MM.1S (cell line): ENCODE data around the gene SFMBT1.

ENCODE experiments used
- DNase-seq: peaks from one replicate; pipeline ENCODE4 v3.0.0-alpha.2; 2015
- H2AFZ ChIP-seq: fragments of 300-600 bp; sonication (generic); 2 replicates; pipeline ENCODE4 v1.6.0; 2016; ENCODE audit warnings: antibody characterized with exemption, low read length
- H3F3A ChIP-seq: fragments of 300-600 bp; sonication (generic); 2 replicates; pipeline ENCODE4 v1.6.1; 2016; ENCODE audit warnings: mild to moderate bottlenecking, antibody characterized with exemption, low read length, moderate library complexity, mixed read lengths; ENCODE audit not compliant: insufficient read depth
- H3K27ac ChIP-seq: fragments of 300-600 bp; sonication (generic); 2 replicates; pipeline ENCODE4 v1.5.1; 2016; ENCODE audit warnings: mild to moderate bottlenecking, low read length
- H3K27me3 ChIP-seq: fragments of 300-600 bp; sonication (generic); replicated peaks from 2 replicates; pipeline ENCODE4 v1.6.0; 2016; ENCODE audit warnings: low read length; ENCODE audit not compliant: insufficient read depth
- H3K36me3 ChIP-seq: fragments of 300-600 bp; sonication (generic); replicated peaks from 2 replicates; pipeline ENCODE4 v1.6.1; 2016; ENCODE audit warnings: mild to moderate bottlenecking, low read length, mixed read lengths; ENCODE audit not compliant: insufficient read depth
- H3K4me1 ChIP-seq: fragments of 300-600 bp; sonication (generic); 2 replicates; pipeline ENCODE4 v1.6.1; 2016; ENCODE audit warnings: low read length, mixed read lengths
- H3K4me2 ChIP-seq: fragments of 300-600 bp; sonication (generic); 2 replicates; pipeline ENCODE4 v1.6.0; 2016; ENCODE audit warnings: low read depth, low read length
- H3K4me3 ChIP-seq: fragments of 300-600 bp; sonication (generic); 2 replicates; pipeline ENCODE4 v1.5.1; 2016; ENCODE audit warnings: low read length, mixed read lengths
- H3K79me2 ChIP-seq: fragments of 300-600 bp; sonication (generic); 2 replicates; pipeline ENCODE4 v1.6.1; 2016; ENCODE audit warnings: mixed run types, low read length, mixed read lengths
- H3K9ac ChIP-seq: fragments of 300-600 bp; sonication (generic); 2 replicates; pipeline ENCODE4 v1.6.1; 2016; ENCODE audit warnings: low read length, mixed read lengths
- H3K9me2 ChIP-seq: fragments of 300-600 bp; sonication (generic); replicated peaks from 2 replicates; pipeline ENCODE4 v1.6.1; 2016; ENCODE audit warnings: mild to moderate bottlenecking, low read length, mixed read lengths; ENCODE audit not compliant: insufficient read depth
- H3K9me3 ChIP-seq: fragments of 300-600 bp; sonication (generic); replicated peaks from 2 replicates; pipeline ENCODE4 v1.6.1; 2016; ENCODE audit warnings: mild to moderate bottlenecking, low read length, mixed read lengths; ENCODE audit not compliant: insufficient read depth
- H4K20me1 ChIP-seq: fragments of 300-600 bp; sonication (generic); 2 replicates; pipeline ENCODE4 v1.6.1; 2016; ENCODE audit warnings: mild to moderate bottlenecking, low read length, moderate library complexity, mixed read lengths; ENCODE audit not compliant: insufficient read depth
- CTCF ChIP-seq: fragments of 300-600 bp; sonication (generic); IDR thresholded peaks from 2 replicates; pipeline ENCODE4 v1.5.1; 2016; ENCODE audit warnings: antibody characterized with exemption, low read length, mixed read lengths
- EZH2 ChIP-seq: fragments of 300-600 bp; sonication (generic); optimal IDR thresholded peaks from 2 replicates; pipeline ENCODE3; 2017; ENCODE audit warnings: low read depth, mild to moderate bottlenecking, antibody characterized with exemption, low read length, mixed read lengths
- EZH2phosphoT487 ChIP-seq: fragments of 300-600 bp; sonication (generic); IDR thresholded peaks from 2 replicates; pipeline ENCODE4 v1.6.1; 2018; ENCODE audit warnings: antibody characterized with exemption, low read length

The SFMBT1 gene

GRCh38 chr3:53082736-53083135 is 36.9 kb upstream of the SFMBT1 start:
- no peaks in the 10 kb centered on the region for H4K20me1 ChIP-seq
- H3K4me2 ChIP-seq: no peak overlapping the region

GRCh38 chr3:53081318-53081717 is 35.4 kb upstream of the SFMBT1 start:
- Histone ChIP-seq H3K9ac (no peak overlapping the region), H3K27ac (no peak overlapping the region), H3K9me2 (no peaks in the 10 kb centered on the region), H4K20me1 (no peaks in the 10 kb centered on the region), H3K4me2 (no peak overlapping the region), H3K4me3 (no peak overlapping the region), H3K9me3 (no peaks in the 10 kb centered on the region), H3F3A (no peaks in the 10 kb centered on the region), H3K36me3 (no peaks in the 10 kb centered on the region), H2AFZ (no peak overlapping the region), H3K27me3 (no peaks in the 10 kb centered on the region), H3K79me2 (no peaks in the 10 kb centered on the region), H3K4me1 (no peaks in the 10 kb centered on the region)
- no peak for DNase-seq
- TF ChIP-seq EZH2 (no peak), CTCF (no peak), EZH2phosphoT487 (no peak)

More at GRCh38 chr3:53082736-53083135, 36.9 kb upstream of the SFMBT1 start:
- Histone ChIP-seq H3K4me3 (no peak overlapping the region), H3K9ac (no peak overlapping the region), H3K4me1 (no peaks in the 10 kb centered on the region), H2AFZ (no peak overlapping the region), H3K79me2 (no peaks in the 10 kb centered on the region), H3F3A (no peaks in the 10 kb centered on the region), H3K27me3 (no peaks in the 10 kb centered on the region), H3K9me2 (no peaks in the 10 kb centered on the region), H3K9me3 (no peaks in the 10 kb centered on the region), H3K36me3 (no peaks in the 10 kb centered on the region), H3K27ac (no peak overlapping the region)
- TF ChIP-seq CTCF: no peak
- TF ChIP-seq EZH2phosphoT487: no peak
- no peak for TF ChIP-seq EZH2
- DNase-seq: no peak

GRCh38 chr3:53080612-53081205 is 34.8 kb upstream of the SFMBT1 start:
- Histone ChIP-seq H3K4me3 (no peak overlapping the region), H3K9ac (no peak overlapping the region), H3F3A (no peaks in the 10 kb centered on the region), H3K36me3 (no peaks in the 10 kb centered on the region), H3K4me1 (no peaks in the 10 kb centered on the region), H3K9me2 (no peaks in the 10 kb centered on the region), H3K4me2 (no peak overlapping the region), H3K27me3 (no peaks in the 10 kb centered on the region), H2AFZ (no peak overlapping the region), H3K79me2 (no peaks in the 10 kb centered on the region), H3K9me3 (no peaks in the 10 kb centered on the region), H3K27ac (no peak overlapping the region), H4K20me1 (no peaks in the 10 kb centered on the region)
- no peak for TF ChIP-seq EZH2
- TF ChIP-seq EZH2phosphoT487: no peak
- no peak for TF ChIP-seq CTCF
- no peak for DNase-seq
